ES-I3 (cell line): ENCODE results near the gene THRAP3.
"Not testable (repeated sequence)": the region's sequence is repeated elsewhere in the genome, so short reads cannot be mapped to it uniquely, and the experiment has no call there.

ENCODE experiments used
- H3K36me3 ChIP-seq: 2 replicates; pipeline ENCODE4 v1.6.1; 2013; ENCODE audit warnings: mild to moderate bottlenecking, low read length, control low read depth, moderate library complexity; ENCODE audit not compliant: insufficient read depth
- H3K4me1 ChIP-seq: 2 replicates; pipeline ENCODE4 v1.6.1; 2013; ENCODE audit warnings: mild to moderate bottlenecking, control low read depth, low read length; ENCODE audit not compliant: insufficient read depth
- H3K9ac ChIP-seq: 2 replicates; pipeline ENCODE4 v1.6.1; 2013; ENCODE audit warnings: low read depth, mild to moderate bottlenecking, low read length, moderate library complexity
- H3K9me3 ChIP-seq: 2 replicates; pipeline ENCODE4 v1.6.1; 2013; ENCODE audit warnings: mild to moderate bottlenecking, low read length, moderate library complexity; ENCODE audit not compliant: control insufficient read depth, insufficient read depth

THRAP3 gene

GRCh38 chr1:36223996-36224536, at the start of gene THRAP3:
Gene THRAP3 (plus strand): TSS chr1:36224443. CDS start chr1:36282564, 58,121 bp downstream.
- H3K36me3 ChIP-seq: peaks cover 4% of the 10 kb centered on the region; the same call in 1 of the 2 replicates
- H3K4me1 ChIP-seq: no peaks in the 10 kb centered on the region
- H3K9me3 ChIP-seq: no peaks in the 10 kb centered on the region
- H3K9ac ChIP-seq: peak within 1 kb of the TSS; percentile 98

GRCh38 chr1:36174713-36175112, 49.5 kb upstream of the THRAP3 start:
- H3K36me3 ChIP-seq: peaks cover 7% of the 10 kb centered on the region
- peaks cover 28% of the 10 kb centered on the region; the same call in 1 of the 2 replicates for H3K4me1 ChIP-seq
- H3K9ac ChIP-seq: no peak overlapping the region
- H3K9me3 ChIP-seq: no peaks in the 10 kb centered on the region

- Histone ChIP-seq H3K36me3 (peaks cover 7% of the 10 kb centered on the region), H3K4me1 (peaks cover 28% of the 10 kb centered on the region; the same call in 1 of the 2 replicates), H3K9ac (peak overlapping the region; percentile 30; the same call in 1 of the 2 replicates), H3K9me3 (no peaks in the 10 kb centered on the region)
Measured at GRCh38 chr1:36175137-36176095, 48.8 kb upstream of the THRAP3 start.

GRCh38 chr1:36176106-36176949, 47.9 kb upstream of the THRAP3 start:
- peaks cover 28% of the 10 kb centered on the region; the same call in 1 of the 2 replicates for H3K4me1 ChIP-seq
- no peaks in the 10 kb centered on the region for H3K9me3 ChIP-seq
- peak overlapping the region; percentile 30; the same call in 1 of the 2 replicates for H3K9ac ChIP-seq
- peaks cover 7% of the 10 kb centered on the region for H3K36me3 ChIP-seq

- peaks cover 2% of the 10 kb centered on the region; the same call in 1 of the 2 replicates for H3K36me3 ChIP-seq
- H3K9ac ChIP-seq: peak overlapping the region; percentile 57
- H3K4me1 ChIP-seq: peaks cover 24% of the 10 kb centered on the region; the same call in 1 of the 2 replicates
- H3K9me3 ChIP-seq: no peaks in the 10 kb centered on the region
Measured at GRCh38 chr1:36177589-36178431, 46.4 kb upstream of the THRAP3 start.

- no peaks in the 10 kb centered on the region for H3K9me3 ChIP-seq
- H3K36me3 ChIP-seq: peaks cover 2% of the 10 kb centered on the region; the same call in 1 of the 2 replicates
- H3K4me1 ChIP-seq: peaks cover 21% of the 10 kb centered on the region; the same call in 1 of the 2 replicates
- H3K9ac ChIP-seq: peak overlapping the region; percentile 57
Measured at GRCh38 chr1:36178471-36179219, 45.6 kb upstream of the THRAP3 start.

GRCh38 chr1:36179220-36179600, 45.0 kb upstream of the THRAP3 start:
- no peaks in the 10 kb centered on the region for H3K9me3 ChIP-seq
- H3K4me1 ChIP-seq: peaks cover 17% of the 10 kb centered on the region; the same call in 1 of the 2 replicates
- H3K36me3 ChIP-seq: peaks cover 2% of the 10 kb centered on the region; the same call in 1 of the 2 replicates
- H3K9ac ChIP-seq: peak overlapping the region; percentile 13; the same call in 1 of the 2 replicates

- Histone ChIP-seq H3K9ac (no peak overlapping the region), H3K36me3 (no peaks in the 10 kb centered on the region; the same call in 1 of the 2 replicates), H3K4me1 (no peaks in the 10 kb centered on the region; the same call in 1 of the 2 replicates), H3K9me3 (no peaks in the 10 kb centered on the region)
Measured at GRCh38 chr1:36182734-36183133, 41.5 kb upstream of the THRAP3 start.

- Histone ChIP-seq H3K36me3 (no peaks in the 10 kb centered on the region; the same call in 1 of the 2 replicates), H3K9me3 (no peaks in the 10 kb centered on the region), H3K9ac (no peak overlapping the region), H3K4me1 (no peaks in the 10 kb centered on the region; the same call in 1 of the 2 replicates)
Measured at GRCh38 chr1:36183309-36183856, 40.9 kb upstream of the THRAP3 start.

- Histone ChIP-seq H3K9ac (no peak overlapping the region), H3K36me3 (no peaks in the 10 kb centered on the region), H3K4me1 (no peaks in the 10 kb centered on the region; the same call in 1 of the 2 replicates), H3K9me3 (no peaks in the 10 kb centered on the region)
Measured at GRCh38 chr1:36187800-36188593, 36.2 kb upstream of the THRAP3 start.

GRCh38 chr1:36196805-36197204, 27.4 kb upstream of the THRAP3 start:
- H3K9me3 ChIP-seq, H3K36me3 ChIP-seq, H3K9ac ChIP-seq, H3K4me1 ChIP-seq: not testable (repeated sequence)

- no peak overlapping the region for H3K9ac ChIP-seq
- no peaks in the 10 kb centered on the region for H3K9me3 ChIP-seq
- H3K36me3 ChIP-seq: no peaks in the 10 kb centered on the region
- H3K4me1 ChIP-seq: no peaks in the 10 kb centered on the region; the same call in 1 of the 2 replicates
Measured at GRCh38 chr1:36198641-36199040, 25.6 kb upstream of the THRAP3 start.
